Cardiac muscle cell (in vitro differentiated cells and primary cell): ENCODE data around the gene TTC21B. TPM values are rescaled to one million over a fixed set of nuclear protein-coding genes. Genes with fewer than 3 reads are reported as not detected.

Source experiments
- DNase-seq, 2 donors: peaks; one replicate each; pipeline versions ENCODE4 v3.0.0 to v3.0.0-alpha.2; 2010 to 2017; ENCODE audit warnings: low read depth in 1 of 2, low spot score in 1 of 2
- H3K27ac ChIP-seq: fragments of 200-600 bp; sonication (generic); 2 replicates; pipeline ENCODE4 v1.5.1; 2016
- H3K27me3 ChIP-seq: fragments of 200-600 bp; sonication (generic); 2 replicates; pipeline ENCODE4 v1.6.0; 2016; ENCODE audit warnings: control low read depth
- H3K36me3 ChIP-seq: fragments of 200-600 bp; sonication (generic); 2 replicates; pipeline ENCODE4 v1.5.1; 2016; ENCODE audit warnings: control low read depth
- H3K4me1 ChIP-seq: fragments of 200-600 bp; sonication (generic); 2 replicates; pipeline ENCODE4 v1.8.1; 2017; ENCODE audit warnings: low read depth, mild to moderate bottlenecking, mixed run types
- H3K4me3 ChIP-seq: fragments of 200-600 bp; sonication (generic); 2 replicates; pipeline ENCODE4 v1.5.1; 2016; ENCODE audit warnings: mild to moderate bottlenecking
- H3K9me3 ChIP-seq: fragments of 200-600 bp; sonication (generic); 2 replicates; pipeline ENCODE4 v1.5.1; 2017; ENCODE audit warnings: low read depth, mild to moderate bottlenecking, control low read depth
- CTCF ChIP-seq: IDR thresholded peaks from 2 replicates; pipeline ENCODE4 v1.5.1; 2012; ENCODE audit warnings: low read depth, mild to moderate bottlenecking, low read length
- polyA plus RNA-seq: library from polyadenylated mRNA; unstranded; fragments of >200 nt; fragmentation: Nextera tagmentation; extraction: Ambion mirVana; gene quantifications from 2 replicates; pipeline ENCODE4 v1.2.1, GENCODE V29; 2016
- total RNA-seq: library from RNA; depleted of rRNA; stranded (reverse); fragments of >200 nt; gene quantifications from 2 replicates; pipeline ENCODE4 v1.2.3, GENCODE V29; 2016

TTC21B gene
- total and polyA plus RNA-seq, 2 experiments from 2014 or later = 14.0 to 30.1 TPM

GRCh38 chr2:165895974-165896373, 57.6 kb downstream of the TTC21B start:
- H3K4me3 ChIP-seq = no peak overlapping the region
- no peak for TF ChIP-seq CTCF
- H3K9me3 ChIP-seq = no peaks in the 10 kb centered on the region
- H3K27me3 ChIP-seq = no peaks in the 10 kb centered on the region
- no peak for DNase-seq
- H3K36me3 ChIP-seq = peaks cover 25% of the 10 kb centered on the region
- H3K27ac ChIP-seq = no peak overlapping the region
- no peaks in the 10 kb centered on the region for H3K4me1 ChIP-seq

DNA sequence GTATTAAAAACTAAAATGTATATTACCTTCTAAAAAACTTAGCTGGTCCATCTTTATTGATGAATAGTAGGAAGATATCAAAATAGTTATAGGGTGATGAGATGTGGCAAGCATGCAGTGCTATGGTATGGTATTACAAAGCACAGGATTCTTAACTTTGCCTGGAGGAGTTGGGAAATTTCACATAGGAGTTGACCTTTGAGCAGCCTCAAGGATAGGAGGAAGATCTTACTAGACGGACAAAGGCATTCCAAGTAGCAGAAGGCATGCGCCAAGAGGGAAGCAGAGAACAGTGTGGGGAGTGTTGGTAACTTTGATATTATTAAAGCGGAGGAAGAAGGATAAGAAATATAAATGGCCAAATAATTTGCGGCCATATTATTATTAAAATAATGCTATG, 60.0 kb downstream of the TTC21B start:
- no peak for DNase-seq
- Histone ChIP-seq H3K27ac (no peak overlapping the region), H3K9me3 (no peaks in the 10 kb centered on the region), H3K36me3 (peaks cover 14% of the 10 kb centered on the region), H3K4me1 (peaks cover 7% of the 10 kb centered on the region), H3K4me3 (no peak overlapping the region), H3K27me3 (no peaks in the 10 kb centered on the region)
- TF ChIP-seq CTCF = no peak

GRCh38 chr2:165892526-165892925, 61.0 kb downstream of the TTC21B start:
- no peak for DNase-seq
- H3K27me3 ChIP-seq = no peaks in the 10 kb centered on the region
- H3K36me3 ChIP-seq = peaks cover 5% of the 10 kb centered on the region
- TF ChIP-seq CTCF = no peak
- no peak overlapping the region for H3K27ac ChIP-seq
- H3K4me1 ChIP-seq = peaks cover 7% of the 10 kb centered on the region
- H3K4me3 ChIP-seq = no peak overlapping the region
- no peaks in the 10 kb centered on the region for H3K9me3 ChIP-seq

GRCh38 chr2:165891943-165892342, 61.6 kb downstream of the TTC21B start:
- no peak overlapping the region for H3K27ac ChIP-seq
- no peaks in the 10 kb centered on the region for H3K9me3 ChIP-seq
- no peak overlapping the region for H3K4me3 ChIP-seq
- no peaks in the 10 kb centered on the region for H3K27me3 ChIP-seq
- H3K4me1 ChIP-seq = peaks cover 7% of the 10 kb centered on the region
- no peak for TF ChIP-seq CTCF
- DNase-seq = no peak
- peaks cover 1% of the 10 kb centered on the region for H3K36me3 ChIP-seq

DNA sequence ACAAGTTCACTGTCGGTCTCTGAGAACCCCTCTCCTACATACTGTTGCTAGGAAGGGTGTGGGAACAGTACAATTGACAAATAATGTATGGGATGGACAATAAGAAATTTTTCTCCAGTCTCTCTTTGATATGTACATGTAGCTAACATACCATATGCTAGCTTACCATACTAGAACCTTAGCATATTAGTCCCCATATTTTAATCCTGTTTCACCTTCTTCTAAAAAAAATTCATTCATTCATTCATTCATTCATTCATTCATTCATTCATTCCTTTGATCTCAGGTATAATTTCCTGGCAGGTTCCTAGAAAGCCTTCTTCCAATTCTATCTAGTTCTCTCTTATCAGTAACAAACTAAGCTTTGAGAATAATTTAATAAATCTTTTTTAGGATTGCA, 62.2 kb downstream of the TTC21B start:
- DNase-seq = no peak

More for the DNA sequence above, 62.2 kb downstream of the TTC21B start:
- Histone ChIP-seq H3K36me3 (no peaks in the 10 kb centered on the region), H3K27me3 (no peaks in the 10 kb centered on the region), H3K4me3 (no peak overlapping the region), H3K4me1 (peaks cover 7% of the 10 kb centered on the region), H3K9me3 (no peaks in the 10 kb centered on the region), H3K27ac (no peak overlapping the region)
- no peak for TF ChIP-seq CTCF
